Measurements from ENCODE around the gene LMTK3.

DNA sequence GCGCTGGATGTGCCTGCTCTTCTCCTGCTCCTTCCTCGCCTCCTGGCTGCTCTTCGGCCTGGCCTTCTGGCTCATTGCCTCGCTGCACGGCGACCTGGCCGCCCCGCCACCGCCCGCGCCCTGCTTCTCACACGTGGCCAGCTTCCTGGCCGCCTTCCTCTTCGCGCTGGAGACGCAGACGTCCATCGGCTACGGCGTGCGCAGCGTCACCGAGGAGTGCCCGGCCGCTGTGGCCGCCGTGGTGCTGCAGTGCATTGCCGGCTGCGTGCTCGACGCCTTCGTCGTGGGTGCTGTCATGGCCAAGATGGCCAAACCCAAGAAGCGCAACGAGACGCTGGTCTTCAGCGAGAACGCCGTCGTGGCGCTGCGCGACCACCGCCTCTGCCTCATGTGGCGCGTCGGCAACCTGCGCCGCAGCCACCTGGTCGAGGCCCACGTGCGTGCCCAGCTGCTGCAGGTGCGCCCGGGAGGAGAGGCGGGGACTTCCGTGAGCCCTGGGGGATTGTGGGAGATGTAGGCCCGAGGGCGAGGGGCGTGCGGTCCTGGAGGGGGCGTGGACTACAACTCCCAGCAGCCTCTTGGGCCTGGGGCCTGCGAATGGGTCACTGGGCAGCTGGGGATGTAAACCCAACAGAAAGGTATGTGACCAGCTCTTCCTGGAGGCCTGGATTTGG, 49.5 kb downstream of the LMTK3 start:
- TF ChIP-seq YY1 (IDR thresholded peaks at IDR 0.05; ENCODE audit: low read depth) (no peak), RAD21 (IDR thresholded peaks at IDR 0.05; ENCODE audit: low read depth) (no peak), TAF1 (IDR thresholded peaks at IDR 0.05; ENCODE audit: low read depth) (no peak), FOXM1 (IDR thresholded peaks at IDR 0.05; ENCODE audit: borderline replicate concordance, low read depth) (no peak), TCF12 (IDR thresholded peaks at IDR 0.05; ENCODE audit: low read depth) (no peak), CREB1 (IDR thresholded peaks at IDR 0.05; ENCODE audit: low read depth) (no peak)
